ENCODE data around the gene TMEM179B.

DNA sequence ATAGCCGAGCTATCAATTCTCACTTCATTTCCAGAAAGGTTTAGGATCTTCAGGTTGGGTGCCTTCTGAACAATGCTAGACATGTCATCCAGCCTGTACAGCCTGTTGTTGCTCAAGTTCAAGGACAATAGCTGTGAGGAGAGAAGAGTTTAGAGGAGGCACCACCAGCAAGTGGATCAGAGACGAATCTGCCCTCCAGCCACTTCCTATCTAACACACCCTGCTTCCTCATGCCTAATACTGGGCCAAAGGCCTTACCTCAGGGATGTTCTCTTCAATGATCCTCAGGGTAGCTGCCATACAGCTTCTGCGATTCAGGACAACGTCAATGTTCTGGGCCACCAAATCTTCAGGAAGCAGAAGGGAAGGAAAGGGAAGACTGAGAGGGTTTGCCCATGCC lies 13.9 kb downstream of the TMEM179B start:
- TF ChIP-seq POLR2AphosphoS5 (IDR thresholded peaks at IDR 0.05; ENCODE audit: low read depth, low read length) (no peak), REST (IDR thresholded peaks at IDR 0.05; ENCODE audit: insufficient read depth in 1 of 2, low read depth in 2 of 2, low read length in 2 of 2) (no peak), SIN3A (IDR thresholded peaks at IDR 0.05; ENCODE audit: borderline replicate concordance, insufficient read depth, low read length) (no peak), TAF1 (IDR thresholded peaks at IDR 0.05; ENCODE audit: borderline replicate concordance, insufficient read depth, low read length) (no peak)
